HepG2 (cell line): Measurements from ENCODE around the gene CCND1. TPM values are rescaled to one million over a fixed set of nuclear protein-coding genes. Genes with fewer than 3 reads are reported as not detected.

Experiments used
- BCL6 ChIP-seq: IDR thresholded peaks from 2 replicates; pipeline ENCODE4 v1.6.1; 2016; ENCODE audit warnings: missing genetic modification reagents, missing compliant biosample characterization
- GATAD2A ChIP-seq: IDR thresholded peaks from 2 replicates; pipeline ENCODE4 v1.6.1; 2016
- MTA1 ChIP-seq: sonication (generic); formaldehyde crosslinking; IDR thresholded peaks from 2 replicates; pipeline ENCODE4 v1.4.0; 2020; ENCODE audit warnings: missing genetic modification reagents, mild to moderate bottlenecking, borderline replicate concordance
- RFX1 ChIP-seq: fragments of 450-650 bp; IDR thresholded peaks from 2 replicates; pipeline ENCODE4 v1.6.1; 2017
- ZNF326 ChIP-seq: sonication (generic); formaldehyde crosslinking; IDR thresholded peaks from 2 replicates; pipeline ENCODE4 v1.4.0; 2020; ENCODE audit warnings: missing genetic modification reagents, borderline replicate concordance
- ZNF335 ChIP-seq: sonication (generic); formaldehyde crosslinking; IDR thresholded peaks from 2 replicates; pipeline ENCODE4 v1.4.0; 2020; ENCODE audit warnings: missing genetic modification reagents
- ZNF530 ChIP-seq: sonication (generic); formaldehyde crosslinking; IDR thresholded peaks from 2 replicates; pipeline ENCODE4 v1.5.0; 2020; ENCODE audit warnings: low read depth, mild to moderate bottlenecking, missing genetic modification reagents
- polyA plus RNA-seq, 8 experiments: library from polyadenylated mRNA; depleted of rRNA in 3 of 8; stranded (reverse) in 7 of 8; unstranded in 1 of 8; fragments of >200 nt; fragmentation: Illumina TruSeq in 4 of 8; extraction: Trizol in 4 of 8; gene quantifications; 2 replicates each; pipeline versions ENCODE4 v1.2.1 to v1.2.3, GENCODE V29; 2011 to 2016; ENCODE audit warnings: low read depth in 4 of 8, missing spikeins in 1 of 8, mixed read lengths in 1 of 8; ENCODE audit not compliant: insufficient read depth in 1 of 8
- total RNA-seq, 5 experiments: library from RNA; depleted of rRNA; stranded (reverse); fragments of >200 nt; fragmentation: Illumina TruSeq; extraction: Trizol; gene quantifications; 2 replicates each; pipeline ENCODE4 v1.2.3, GENCODE V29; 2016; ENCODE audit warnings: low read depth in 1 of 5
- TF ChIP-seq, protein P1 (sequence below): sonication (generic); formaldehyde crosslinking; IDR thresholded peaks from one replicate; pipeline ENCODE4 v1.5.1; 2020; ENCODE audit warnings: mild to moderate bottlenecking, missing genetic modification reagents; ENCODE audit errors: not compliant biosample characterization
- TF ChIP-seq, protein P2 (sequence below): sonication (generic); formaldehyde crosslinking; IDR thresholded peaks from 2 replicates; pipeline ENCODE4 v1.4.0; 2020; ENCODE audit warnings: low read depth, mild to moderate bottlenecking, missing genetic modification reagents
- TF ChIP-seq, protein P3 (sequence below): IDR thresholded peaks from 2 replicates; pipeline ENCODE4 v1.6.1; 2012; ENCODE audit warnings: inconsistent platforms
- TF ChIP-seq, protein P4 (sequence below): sonication (generic); formaldehyde crosslinking; IDR thresholded peaks from 2 replicates; pipeline ENCODE4 v1.4.0; 2020; ENCODE audit warnings: missing genetic modification reagents, borderline replicate concordance
- TF ChIP-seq, protein P5 (sequence below): sonication (generic); formaldehyde crosslinking; IDR thresholded peaks from 2 replicates; pipeline ENCODE4 v1.4.0; 2020; ENCODE audit warnings: missing genetic modification reagents, borderline replicate concordance

CCND1 gene
- total and polyA plus RNA-seq, 2 of the 13 experiments (the other 11 are each of a cell fraction or from before 2014, with no cell fraction given), result 107 to 136 TPM

DNA sequence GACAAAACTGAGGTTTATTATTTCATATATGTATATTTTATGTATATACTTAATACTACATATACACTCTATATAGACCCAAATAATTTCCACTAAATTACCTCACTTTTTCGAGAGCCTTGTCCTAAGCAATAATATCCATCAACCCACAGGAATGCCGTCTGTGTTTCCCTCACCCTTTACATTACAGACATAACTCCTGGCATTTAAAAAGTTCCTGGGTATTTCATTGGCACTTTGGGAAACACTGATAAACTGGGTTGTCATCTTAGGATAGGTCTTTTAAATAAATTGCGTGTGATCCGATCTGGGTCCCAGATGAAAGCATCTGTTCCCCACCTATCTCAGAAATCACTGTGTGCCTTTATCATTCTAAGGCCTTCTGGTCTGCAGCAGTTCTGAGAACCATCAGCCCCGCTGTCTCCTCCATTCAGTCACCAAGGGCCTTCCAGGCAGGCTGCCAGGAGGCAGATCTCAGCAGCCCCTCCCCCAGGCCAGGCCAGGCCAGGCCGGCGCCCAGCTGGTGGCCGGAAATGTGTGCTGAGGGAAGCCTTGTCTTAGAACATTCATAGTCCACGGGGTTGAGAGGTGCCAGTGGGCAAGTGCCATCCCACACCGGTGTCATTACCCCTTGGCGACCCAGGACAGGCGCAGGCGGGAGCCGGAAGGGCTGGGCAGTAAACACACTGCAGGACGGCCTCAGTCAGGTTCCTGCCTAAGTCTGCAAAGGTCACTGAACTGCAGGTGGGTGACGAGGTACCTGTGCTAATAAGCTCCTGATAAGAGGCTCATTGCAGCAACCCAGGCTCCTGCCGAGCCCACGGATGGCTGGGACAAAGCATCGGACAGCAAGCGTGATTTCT lies 59.6 kb downstream of the CCND1 start (continued):
- TF ChIP-seq, protein P1, sequence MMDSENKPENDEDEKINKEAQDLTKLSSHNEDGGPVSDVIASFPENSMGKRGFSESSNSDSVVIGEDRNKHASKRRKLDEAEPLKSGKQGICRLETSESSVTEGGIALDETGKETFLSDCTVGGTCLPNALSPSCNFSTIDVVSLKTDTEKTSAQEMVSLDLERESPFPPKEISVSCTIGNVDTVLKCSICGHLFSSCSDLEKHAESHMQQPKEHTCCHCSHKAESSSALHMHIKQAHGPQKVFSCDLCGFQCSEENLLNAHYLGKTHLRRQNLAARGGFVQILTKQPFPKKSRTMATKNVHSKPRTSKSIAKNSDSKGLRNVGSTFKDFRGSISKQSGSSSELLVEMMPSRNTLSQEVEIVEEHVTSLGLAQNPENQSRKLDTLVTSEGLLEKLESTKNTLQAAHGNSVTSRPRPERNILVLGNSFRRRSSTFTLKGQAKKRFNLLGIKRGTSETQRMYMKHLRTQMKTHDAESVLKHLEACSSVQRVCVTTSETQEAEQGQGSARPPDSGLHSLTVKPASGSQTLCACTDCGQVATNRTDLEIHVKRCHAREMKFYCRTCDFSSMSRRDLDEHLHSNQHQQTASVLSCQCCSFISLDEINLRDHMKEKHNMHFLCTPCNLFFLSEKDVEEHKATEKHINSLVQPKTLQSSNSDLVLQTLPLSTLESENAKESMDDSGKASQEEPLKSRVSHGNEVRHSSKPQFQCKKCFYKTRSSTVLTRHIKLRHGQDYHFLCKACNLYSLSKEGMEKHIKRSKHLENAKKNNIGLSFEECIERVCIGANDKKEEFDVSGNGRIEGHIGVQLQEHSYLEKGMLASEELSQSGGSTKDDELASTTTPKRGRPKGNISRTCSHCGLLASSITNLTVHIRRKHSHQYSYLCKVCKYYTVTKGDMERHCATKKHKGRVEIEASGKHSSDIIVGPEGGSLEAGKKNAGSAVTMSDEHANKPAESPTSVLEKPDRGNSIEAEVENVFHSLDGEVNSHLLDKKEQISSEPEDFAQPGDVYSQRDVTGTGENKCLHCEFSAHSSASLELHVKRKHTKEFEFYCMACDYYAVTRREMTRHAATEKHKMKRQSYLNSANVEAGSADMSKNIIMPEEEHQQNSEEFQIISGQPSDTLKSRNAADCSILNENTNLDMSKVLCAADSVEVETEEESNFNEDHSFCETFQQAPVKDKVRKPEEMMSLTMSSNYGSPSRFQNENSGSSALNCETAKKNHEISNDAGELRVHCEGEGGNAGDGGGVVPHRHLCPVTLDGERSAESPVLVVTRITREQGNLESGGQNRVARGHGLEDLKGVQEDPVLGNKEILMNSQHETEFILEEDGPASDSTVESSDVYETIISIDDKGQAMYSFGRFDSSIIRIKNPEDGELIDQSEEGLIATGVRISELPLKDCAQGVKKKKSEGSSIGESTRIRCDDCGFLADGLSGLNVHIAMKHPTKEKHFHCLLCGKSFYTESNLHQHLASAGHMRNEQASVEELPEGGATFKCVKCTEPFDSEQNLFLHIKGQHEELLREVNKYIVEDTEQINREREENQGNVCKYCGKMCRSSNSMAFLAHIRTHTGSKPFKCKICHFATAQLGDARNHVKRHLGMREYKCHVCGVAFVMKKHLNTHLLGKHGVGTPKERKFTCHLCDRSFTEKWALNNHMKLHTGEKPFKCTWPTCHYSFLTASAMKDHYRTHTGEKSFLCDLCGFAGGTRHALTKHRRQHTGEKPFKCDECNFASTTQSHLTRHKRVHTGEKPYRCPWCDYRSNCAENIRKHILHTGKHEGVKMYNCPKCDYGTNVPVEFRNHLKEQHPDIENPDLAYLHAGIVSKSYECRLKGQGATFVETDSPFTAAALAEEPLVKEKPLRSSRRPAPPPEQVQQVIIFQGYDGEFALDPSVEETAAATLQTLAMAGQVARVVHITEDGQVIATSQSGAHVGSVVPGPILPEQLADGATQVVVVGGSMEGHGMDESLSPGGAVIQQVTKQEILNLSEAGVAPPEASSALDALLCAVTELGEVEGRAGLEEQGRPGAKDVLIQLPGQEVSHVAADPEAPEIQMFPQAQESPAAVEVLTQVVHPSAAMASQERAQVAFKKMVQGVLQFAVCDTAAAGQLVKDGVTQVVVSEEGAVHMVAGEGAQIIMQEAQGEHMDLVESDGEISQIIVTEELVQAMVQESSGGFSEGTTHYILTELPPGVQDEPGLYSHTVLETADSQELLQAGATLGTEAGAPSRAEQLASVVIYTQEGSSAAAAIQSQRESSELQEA (CRISPR knock-in tag), result no peak
- no peak for TF ChIP-seq RFX1
- TF ChIP-seq, protein P2, sequence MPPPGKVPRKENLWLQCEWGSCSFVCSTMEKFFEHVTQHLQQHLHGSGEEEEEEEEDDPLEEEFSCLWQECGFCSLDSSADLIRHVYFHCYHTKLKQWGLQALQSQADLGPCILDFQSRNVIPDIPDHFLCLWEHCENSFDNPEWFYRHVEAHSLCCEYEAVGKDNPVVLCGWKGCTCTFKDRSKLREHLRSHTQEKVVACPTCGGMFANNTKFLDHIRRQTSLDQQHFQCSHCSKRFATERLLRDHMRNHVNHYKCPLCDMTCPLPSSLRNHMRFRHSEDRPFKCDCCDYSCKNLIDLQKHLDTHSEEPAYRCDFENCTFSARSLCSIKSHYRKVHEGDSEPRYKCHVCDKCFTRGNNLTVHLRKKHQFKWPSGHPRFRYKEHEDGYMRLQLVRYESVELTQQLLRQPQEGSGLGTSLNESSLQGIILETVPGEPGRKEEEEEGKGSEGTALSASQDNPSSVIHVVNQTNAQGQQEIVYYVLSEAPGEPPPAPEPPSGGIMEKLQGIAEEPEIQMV, result no peak
- TF ChIP-seq MTA1 (CRISPR knock-in tag), result peak; percentile 83; the same call in 1 of the 2 replicates
- TF ChIP-seq, protein P3, sequence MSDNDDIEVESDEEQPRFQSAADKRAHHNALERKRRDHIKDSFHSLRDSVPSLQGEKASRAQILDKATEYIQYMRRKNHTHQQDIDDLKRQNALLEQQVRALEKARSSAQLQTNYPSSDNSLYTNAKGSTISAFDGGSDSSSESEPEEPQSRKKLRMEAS, result no peak
- TF ChIP-seq, protein P4, sequence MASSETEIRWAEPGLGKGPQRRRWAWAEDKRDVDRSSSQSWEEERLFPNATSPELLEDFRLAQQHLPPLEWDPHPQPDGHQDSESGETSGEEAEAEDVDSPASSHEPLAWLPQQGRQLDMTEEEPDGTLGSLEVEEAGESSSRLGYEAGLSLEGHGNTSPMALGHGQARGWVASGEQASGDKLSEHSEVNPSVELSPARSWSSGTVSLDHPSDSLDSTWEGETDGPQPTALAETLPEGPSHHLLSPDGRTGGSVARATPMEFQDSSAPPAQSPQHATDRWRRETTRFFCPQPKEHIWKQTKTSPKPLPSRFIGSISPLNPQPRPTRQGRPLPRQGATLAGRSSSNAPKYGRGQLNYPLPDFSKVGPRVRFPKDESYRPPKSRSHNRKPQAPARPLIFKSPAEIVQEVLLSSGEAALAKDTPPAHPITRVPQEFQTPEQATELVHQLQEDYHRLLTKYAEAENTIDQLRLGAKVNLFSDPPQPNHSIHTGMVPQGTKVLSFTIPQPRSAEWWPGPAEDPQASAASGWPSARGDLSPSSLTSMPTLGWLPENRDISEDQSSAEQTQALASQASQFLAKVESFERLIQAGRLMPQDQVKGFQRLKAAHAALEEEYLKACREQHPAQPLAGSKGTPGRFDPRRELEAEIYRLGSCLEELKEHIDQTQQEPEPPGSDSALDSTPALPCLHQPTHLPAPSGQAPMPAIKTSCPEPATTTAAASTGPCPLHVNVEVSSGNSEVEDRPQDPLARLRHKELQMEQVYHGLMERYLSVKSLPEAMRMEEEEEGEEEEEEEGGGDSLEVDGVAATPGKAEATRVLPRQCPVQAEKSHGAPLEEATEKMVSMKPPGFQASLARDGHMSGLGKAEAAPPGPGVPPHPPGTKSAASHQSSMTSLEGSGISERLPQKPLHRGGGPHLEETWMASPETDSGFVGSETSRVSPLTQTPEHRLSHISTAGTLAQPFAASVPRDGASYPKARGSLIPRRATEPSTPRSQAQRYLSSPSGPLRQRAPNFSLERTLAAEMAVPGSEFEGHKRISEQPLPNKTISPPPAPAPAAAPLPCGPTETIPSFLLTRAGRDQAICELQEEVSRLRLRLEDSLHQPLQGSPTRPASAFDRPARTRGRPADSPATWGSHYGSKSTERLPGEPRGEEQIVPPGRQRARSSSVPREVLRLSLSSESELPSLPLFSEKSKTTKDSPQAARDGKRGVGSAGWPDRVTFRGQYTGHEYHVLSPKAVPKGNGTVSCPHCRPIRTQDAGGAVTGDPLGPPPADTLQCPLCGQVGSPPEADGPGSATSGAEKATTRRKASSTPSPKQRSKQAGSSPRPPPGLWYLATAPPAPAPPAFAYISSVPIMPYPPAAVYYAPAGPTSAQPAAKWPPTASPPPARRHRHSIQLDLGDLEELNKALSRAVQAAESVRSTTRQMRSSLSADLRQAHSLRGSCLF (CRISPR knock-in tag), result no peak
- no peak for TF ChIP-seq ZNF335 (CRISPR knock-in tag)
- TF ChIP-seq, protein P5, sequence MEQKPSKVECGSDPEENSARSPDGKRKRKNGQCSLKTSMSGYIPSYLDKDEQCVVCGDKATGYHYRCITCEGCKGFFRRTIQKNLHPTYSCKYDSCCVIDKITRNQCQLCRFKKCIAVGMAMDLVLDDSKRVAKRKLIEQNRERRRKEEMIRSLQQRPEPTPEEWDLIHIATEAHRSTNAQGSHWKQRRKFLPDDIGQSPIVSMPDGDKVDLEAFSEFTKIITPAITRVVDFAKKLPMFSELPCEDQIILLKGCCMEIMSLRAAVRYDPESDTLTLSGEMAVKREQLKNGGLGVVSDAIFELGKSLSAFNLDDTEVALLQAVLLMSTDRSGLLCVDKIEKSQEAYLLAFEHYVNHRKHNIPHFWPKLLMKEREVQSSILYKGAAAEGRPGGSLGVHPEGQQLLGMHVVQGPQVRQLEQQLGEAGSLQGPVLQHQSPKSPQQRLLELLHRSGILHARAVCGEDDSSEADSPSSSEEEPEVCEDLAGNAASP, result no peak; the same call in 1 of the 2 replicates
- peak; percentile 82 for TF ChIP-seq GATAD2A (CRISPR knock-in tag)
- peak; percentile 60; the same call in 1 of the 2 replicates for TF ChIP-seq BCL6
- no peak for TF ChIP-seq ZNF530 (CRISPR knock-in tag)
- no peak for TF ChIP-seq ZNF326 (CRISPR knock-in tag)
